Panc1 (cell line): ENCODE measurements around the gene PCDH17. TPM values are rescaled to one million over a fixed set of nuclear protein-coding genes. Genes with fewer than 3 reads are reported as not detected.

Source experiments
- ATAC-seq: fragments of 200-7000 bp; cut with Tn5 transposase; 2 replicates; pipeline ENCODE4 v1.9.1; 2020; ENCODE audit warnings: mild to moderate bottlenecking, moderate library complexity
- BruUV-seq: library from RNA; stranded (reverse); fragments of 400-500 nt; replicated peaks from 2 replicates; lab custom pipeline; 2021; lab: Mats Ljungman, UMichigan
- CTCF ChIA-PET: fragments of 300-600 bp; sonication (Branson Sonifier 250); formaldehyde crosslinking; loops from one replicate; lab custom pipeline; 2022; ENCODE audit warnings: antibody characterized with exemption; lab: Charles Lee
- POLR2A ChIA-PET: fragments of 300-600 bp; sonication (Branson Sonifier 250); formaldehyde crosslinking; loops from one replicate; lab custom pipeline; 2022; ENCODE audit warnings: antibody characterized with exemption; lab: Charles Lee
- DNase-seq: peaks from one replicate; pipeline ENCODE4 v3.0.0-alpha.2; 2010; ENCODE audit warnings: low read depth, low spot score
- H3K27ac ChIP-seq: 2 replicates; pipeline ENCODE4 v1.5.1; 2011; ENCODE audit warnings: mild to moderate bottlenecking, low read length, inconsistent platforms
- H3K27me3 ChIP-seq: fragments of 200-500 bp; sonication (Bioruptor generic); 2 replicates; pipeline ENCODE4 v1.6.0; 2014; ENCODE audit warnings: low read length, inconsistent platforms; ENCODE audit not compliant: control insufficient read depth, insufficient read depth
- H3K36me3 ChIP-seq: fragments of 200-500 bp; sonication (Bioruptor generic); 2 replicates; pipeline ENCODE4 v1.5.1; 2014; ENCODE audit warnings: inconsistent platforms, mild to moderate bottlenecking, low read length, moderate library complexity; ENCODE audit not compliant: control insufficient read depth, insufficient read depth
- H3K4me1 ChIP-seq: 2 replicates; pipeline ENCODE4 v1.5.1; 2011; ENCODE audit warnings: inconsistent platforms, mild to moderate bottlenecking, low read length, moderate library complexity; ENCODE audit not compliant: control insufficient read depth, insufficient read depth
- H3K4me3 ChIP-seq, 2 experiments: 2 replicates each; pipeline ENCODE4 v1.5.1; 2011 to 2012; ENCODE audit warnings: low read depth in 2 of 2, low read length in 2 of 2, mild to moderate bottlenecking in 2 of 2, inconsistent platforms in 1 of 2, moderate library complexity in 1 of 2
- H3K9me3 ChIP-seq: fragments of 200-500 bp; sonication (Bioruptor generic); 2 replicates; pipeline ENCODE4 v1.5.1; 2014; ENCODE audit warnings: low read depth, mild to moderate bottlenecking, inconsistent platforms, low read length, moderate library complexity; ENCODE audit not compliant: control insufficient read depth, insufficient read depth
- POLR2AphosphoS5 ChIP-seq: IDR thresholded peaks from 2 replicates; pipeline ENCODE4 v1.6.1; 2012; ENCODE audit warnings: mild to moderate bottlenecking, low read depth, low read length, moderate library complexity
- SIN3A ChIP-seq: IDR thresholded peaks from 2 replicates; pipeline ENCODE4 v1.6.1; 2012; ENCODE audit warnings: low read depth, mild to moderate bottlenecking, low read length, moderate library complexity, borderline replicate concordance; ENCODE audit not compliant: insufficient read depth
- TCF7L2 ChIP-seq: IDR thresholded peaks from 2 replicates; pipeline ENCODE4 v1.6.1; 2011; ENCODE audit warnings: mild to moderate bottlenecking, low read depth, low read length, inconsistent platforms
- in situ Hi-C: cut with HindIII; loops from 2 replicates; pipeline ENCODE4 v1.10.0; 2016; ENCODE audit warnings: low sequenced_read_pairs, low pct_unique_long_range_greater_than_20kb
- intact Hi-C: fragments of 100-400 bp; cut with micrococcal nuclease; formaldehyde crosslinking; loops from one replicate; pipeline ENCODE4 v1.10.0; 2022; ENCODE audit not compliant: unreplicated experiment
- total RNA-seq: library from RNA; stranded (reverse); gene quantifications from one replicate; pipeline ENCODE4 v1.2.1, GENCODE V29; 2021; ENCODE audit not compliant: unreplicated experiment
- TF ChIP-seq, protein P1 (sequence below): fragments of 450-650 bp; IDR thresholded peaks from 2 replicates; pipeline ENCODE4 v1.5.1; 2017; ENCODE audit warnings: mild to moderate bottlenecking
- TF ChIP-seq, protein P2 (sequence below), 2 experiments: IDR thresholded peaks; 2 replicates each; pipeline ENCODE4 v1.6.1; 2011 to 2012; ENCODE audit warnings: low read depth in 2 of 2, control low read depth in 1 of 2, low read length in 1 of 2, mild to moderate bottlenecking in 1 of 2, moderate library complexity in 1 of 2; ENCODE audit not compliant: insufficient read depth in 1 of 2

The PCDH17 gene
- total RNA-seq, 1 experiment from 2014 or later: 0.26 TPM

DNA sequence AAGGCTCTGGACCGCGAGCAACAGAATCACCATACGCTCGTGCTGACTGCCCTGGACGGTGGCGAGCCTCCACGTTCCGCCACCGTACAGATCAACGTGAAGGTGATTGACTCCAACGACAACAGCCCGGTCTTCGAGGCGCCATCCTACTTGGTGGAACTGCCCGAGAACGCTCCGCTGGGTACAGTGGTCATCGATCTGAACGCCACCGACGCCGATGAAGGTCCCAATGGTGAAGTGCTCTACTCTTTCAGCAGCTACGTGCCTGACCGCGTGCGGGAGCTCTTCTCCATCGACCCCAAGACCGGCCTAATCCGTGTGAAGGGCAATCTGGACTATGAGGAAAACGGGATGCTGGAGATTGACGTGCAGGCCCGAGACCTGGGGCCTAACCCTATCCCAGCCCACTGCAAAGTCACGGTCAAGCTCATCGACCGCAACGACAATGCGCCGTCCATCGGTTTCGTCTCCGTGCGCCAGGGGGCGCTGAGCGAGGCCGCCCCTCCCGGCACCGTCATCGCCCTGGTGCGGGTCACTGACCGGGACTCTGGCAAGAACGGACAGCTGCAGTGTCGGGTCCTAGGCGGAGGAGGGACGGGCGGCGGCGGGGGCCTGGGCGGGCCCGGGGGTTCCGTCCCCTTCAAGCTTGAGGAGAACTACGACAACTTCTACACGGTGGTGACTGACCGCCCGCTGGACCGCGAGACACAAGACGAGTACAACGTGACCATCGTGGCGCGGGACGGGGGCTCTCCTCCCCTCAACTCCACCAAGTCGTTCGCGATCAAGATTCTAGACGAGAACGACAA, 1.8 kb downstream of the PCDH17 start:
- Histone ChIP-seq H3K27ac (no peak overlapping the region), H3K36me3 (no peaks in the 10 kb centered on the region), H3K4me3 (no peak overlapping the region), H3K27me3 (peaks cover 3% of the 10 kb centered on the region; the same call in 1 of the 2 replicates), H3K9me3 (no peaks in the 10 kb centered on the region), H3K4me1 (no peaks in the 10 kb centered on the region)
- CTCF ChIA-PET: no interaction called here
- BruUV-seq: no TSS peak
- TF ChIP-seq POLR2AphosphoS5 (no peak), SIN3A (no peak), TCF7L2 (no peak)
- TF ChIP-seq, protein P1, sequence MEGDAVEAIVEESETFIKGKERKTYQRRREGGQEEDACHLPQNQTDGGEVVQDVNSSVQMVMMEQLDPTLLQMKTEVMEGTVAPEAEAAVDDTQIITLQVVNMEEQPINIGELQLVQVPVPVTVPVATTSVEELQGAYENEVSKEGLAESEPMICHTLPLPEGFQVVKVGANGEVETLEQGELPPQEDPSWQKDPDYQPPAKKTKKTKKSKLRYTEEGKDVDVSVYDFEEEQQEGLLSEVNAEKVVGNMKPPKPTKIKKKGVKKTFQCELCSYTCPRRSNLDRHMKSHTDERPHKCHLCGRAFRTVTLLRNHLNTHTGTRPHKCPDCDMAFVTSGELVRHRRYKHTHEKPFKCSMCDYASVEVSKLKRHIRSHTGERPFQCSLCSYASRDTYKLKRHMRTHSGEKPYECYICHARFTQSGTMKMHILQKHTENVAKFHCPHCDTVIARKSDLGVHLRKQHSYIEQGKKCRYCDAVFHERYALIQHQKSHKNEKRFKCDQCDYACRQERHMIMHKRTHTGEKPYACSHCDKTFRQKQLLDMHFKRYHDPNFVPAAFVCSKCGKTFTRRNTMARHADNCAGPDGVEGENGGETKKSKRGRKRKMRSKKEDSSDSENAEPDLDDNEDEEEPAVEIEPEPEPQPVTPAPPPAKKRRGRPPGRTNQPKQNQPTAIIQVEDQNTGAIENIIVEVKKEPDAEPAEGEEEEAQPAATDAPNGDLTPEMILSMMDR: no peak
- TF ChIP-seq, protein P2, sequence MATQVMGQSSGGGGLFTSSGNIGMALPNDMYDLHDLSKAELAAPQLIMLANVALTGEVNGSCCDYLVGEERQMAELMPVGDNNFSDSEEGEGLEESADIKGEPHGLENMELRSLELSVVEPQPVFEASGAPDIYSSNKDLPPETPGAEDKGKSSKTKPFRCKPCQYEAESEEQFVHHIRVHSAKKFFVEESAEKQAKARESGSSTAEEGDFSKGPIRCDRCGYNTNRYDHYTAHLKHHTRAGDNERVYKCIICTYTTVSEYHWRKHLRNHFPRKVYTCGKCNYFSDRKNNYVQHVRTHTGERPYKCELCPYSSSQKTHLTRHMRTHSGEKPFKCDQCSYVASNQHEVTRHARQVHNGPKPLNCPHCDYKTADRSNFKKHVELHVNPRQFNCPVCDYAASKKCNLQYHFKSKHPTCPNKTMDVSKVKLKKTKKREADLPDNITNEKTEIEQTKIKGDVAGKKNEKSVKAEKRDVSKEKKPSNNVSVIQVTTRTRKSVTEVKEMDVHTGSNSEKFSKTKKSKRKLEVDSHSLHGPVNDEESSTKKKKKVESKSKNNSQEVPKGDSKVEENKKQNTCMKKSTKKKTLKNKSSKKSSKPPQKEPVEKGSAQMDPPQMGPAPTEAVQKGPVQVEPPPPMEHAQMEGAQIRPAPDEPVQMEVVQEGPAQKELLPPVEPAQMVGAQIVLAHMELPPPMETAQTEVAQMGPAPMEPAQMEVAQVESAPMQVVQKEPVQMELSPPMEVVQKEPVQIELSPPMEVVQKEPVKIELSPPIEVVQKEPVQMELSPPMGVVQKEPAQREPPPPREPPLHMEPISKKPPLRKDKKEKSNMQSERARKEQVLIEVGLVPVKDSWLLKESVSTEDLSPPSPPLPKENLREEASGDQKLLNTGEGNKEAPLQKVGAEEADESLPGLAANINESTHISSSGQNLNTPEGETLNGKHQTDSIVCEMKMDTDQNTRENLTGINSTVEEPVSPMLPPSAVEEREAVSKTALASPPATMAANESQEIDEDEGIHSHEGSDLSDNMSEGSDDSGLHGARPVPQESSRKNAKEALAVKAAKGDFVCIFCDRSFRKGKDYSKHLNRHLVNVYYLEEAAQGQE (IDR thresholded peaks at IDR 0.05; ENCODE audit: insufficient read depth in 1 of 2, low read depth in 2 of 2, low read length in 1 of 2): no peak
- ATAC-seq (no peak), DNase-seq (no peak)
- POLR2A ChIA-PET: no interaction called here
- in situ Hi-C loops: no loop called here
- intact Hi-C loops: loop anchor here (10.0 kb wide), 1 partner anchor 81 kb away; no protein-coding TSS in a partner anchor

DNA sequence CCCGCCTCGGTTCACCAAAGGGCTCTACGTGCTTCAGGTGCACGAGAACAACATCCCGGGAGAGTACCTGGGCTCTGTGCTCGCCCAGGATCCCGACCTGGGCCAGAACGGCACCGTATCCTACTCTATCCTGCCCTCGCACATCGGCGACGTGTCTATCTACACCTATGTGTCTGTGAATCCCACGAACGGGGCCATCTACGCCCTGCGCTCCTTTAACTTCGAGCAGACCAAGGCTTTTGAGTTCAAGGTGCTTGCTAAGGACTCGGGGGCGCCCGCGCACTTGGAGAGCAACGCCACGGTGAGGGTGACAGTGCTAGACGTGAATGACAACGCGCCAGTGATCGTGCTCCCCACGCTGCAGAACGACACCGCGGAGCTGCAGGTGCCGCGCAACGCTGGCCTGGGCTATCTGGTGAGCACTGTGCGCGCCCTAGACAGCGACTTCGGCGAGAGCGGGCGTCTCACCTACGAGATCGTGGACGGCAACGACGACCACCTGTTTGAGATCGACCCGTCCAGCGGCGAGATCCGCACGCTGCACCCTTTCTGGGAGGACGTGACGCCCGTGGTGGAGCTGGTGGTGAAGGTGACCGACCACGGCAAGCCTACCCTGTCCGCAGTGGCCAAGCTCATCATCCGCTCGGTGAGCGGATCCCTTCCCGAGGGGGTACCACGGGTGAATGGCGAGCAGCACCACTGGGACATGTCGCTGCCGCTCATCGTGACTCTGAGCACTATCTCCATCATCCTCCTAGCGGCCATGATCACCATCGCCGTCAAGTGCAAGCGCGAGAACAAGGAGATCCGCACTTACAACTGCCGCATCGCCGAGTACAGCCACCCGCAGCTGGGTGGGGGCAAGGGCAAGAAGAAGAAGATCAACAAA, 2.6 kb downstream of the PCDH17 start:
- Histone ChIP-seq H3K27me3 (no peaks in the 10 kb centered on the region), H3K4me1 (no peaks in the 10 kb centered on the region), H3K36me3 (no peaks in the 10 kb centered on the region), H3K4me3 (no peak overlapping the region), H3K27ac (no peak overlapping the region), H3K9me3 (no peaks in the 10 kb centered on the region)
- BruUV-seq: no TSS peak
- in situ Hi-C loops: no loop called here
- intact Hi-C loops: loop anchor here (10.0 kb wide), 1 partner anchor 81 kb away; no protein-coding TSS in a partner anchor
- TF ChIP-seq SIN3A (no peak), POLR2AphosphoS5 (no peak), TCF7L2 (no peak)
- TF ChIP-seq, protein P1: no peak
- TF ChIP-seq, protein P2 (IDR thresholded peaks at IDR 0.05; ENCODE audit: insufficient read depth in 1 of 2, low read depth in 2 of 2, low read length in 1 of 2): no peak
- ChIA-PET CTCF (no interaction called here), POLR2A (no interaction called here)
- DNase-seq: no peak
- no peak for ATAC-seq
